KBM-7 (cell line): Measurements from ENCODE around the gene WDR37.
"Not testable (repeated sequence)": the region's sequence is repeated elsewhere in the genome, so short reads cannot be mapped to it uniquely, and the experiment has no call there.

Experiments used
- DNase-seq: peaks from one replicate; pipeline ENCODE4 v3.0.0-alpha.2; 2015
- in situ Hi-C: fragments of 300-500 bp; cut with MboI; formaldehyde crosslinking; loops from 2 replicates; pipeline ENCODE4 v1.14.3; 2020; ENCODE audit warnings: low sequenced_read_pairs, low pct_unique_long_range_greater_than_20kb, mixed read lengths

Gene WDR37

DNA sequence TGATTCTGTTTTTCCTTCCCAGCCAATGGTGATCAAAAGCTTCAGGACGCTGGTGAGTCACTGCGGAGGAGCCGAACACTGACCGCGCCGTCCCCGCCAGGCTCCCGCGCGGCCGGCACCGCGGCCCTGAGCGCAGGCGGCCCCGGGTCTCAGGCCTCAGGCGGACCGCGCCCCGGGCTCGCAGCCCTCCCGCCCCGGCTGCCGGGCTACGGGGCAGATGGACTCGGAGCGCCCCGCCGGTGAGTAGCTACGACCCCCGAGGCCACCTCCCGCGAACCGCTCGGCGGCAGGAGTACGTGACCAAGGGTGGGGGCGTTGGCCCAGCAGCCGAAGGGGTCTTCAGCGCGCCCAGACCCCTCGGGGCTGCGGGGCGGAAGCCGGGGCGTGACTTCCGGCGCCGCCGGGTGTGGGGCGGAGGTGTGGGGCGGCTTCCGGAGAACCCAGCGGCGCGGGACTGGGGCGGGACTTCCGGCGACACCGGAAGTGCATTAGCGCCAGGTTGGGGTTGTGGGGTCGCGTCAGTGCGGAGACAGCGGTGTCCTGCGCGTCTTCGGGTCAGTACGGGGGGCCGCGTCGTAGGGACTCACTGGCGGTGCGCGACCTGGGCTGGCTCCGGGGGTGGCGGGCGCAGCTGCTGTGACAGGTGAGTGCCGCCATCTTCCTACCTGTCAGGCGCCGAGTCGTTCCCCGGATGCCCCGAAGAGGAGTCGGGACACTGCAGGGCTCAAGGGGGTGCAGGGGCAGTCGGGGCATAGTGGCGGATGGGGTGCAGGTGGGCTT, at the start of gene WDR37:
Gene WDR37, plus strand, starts transcription at position 60 of the 780 bp plus-strand sequence. CDS start 15,771 bp downstream, outside the sequence.
- DNase-seq, result peak; percentile 87
- in situ Hi-C loops, result no loop called here

DNA sequence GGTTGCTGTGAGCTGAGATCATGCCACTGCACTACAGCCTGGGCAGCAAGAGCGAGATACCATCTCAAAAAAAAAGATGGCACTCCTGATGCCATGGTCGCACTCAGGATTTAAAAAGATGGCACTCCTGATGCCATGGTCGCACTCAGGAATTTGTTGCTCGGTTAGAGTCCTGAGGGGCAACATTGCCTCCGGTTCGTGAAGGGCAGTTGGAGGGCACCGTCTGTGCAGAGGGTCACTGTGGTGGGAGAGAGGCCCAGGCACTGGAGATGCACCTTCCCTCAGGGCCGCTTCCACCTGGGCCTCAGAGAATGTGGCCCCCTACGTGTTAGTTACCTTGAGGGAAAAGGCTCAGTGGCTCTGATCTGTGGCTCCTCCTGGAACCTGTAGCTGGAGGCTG, 49.6 kb upstream of the WDR37 start:
- in situ Hi-C loops, result no loop called here
- no peak for DNase-seq

DNA sequence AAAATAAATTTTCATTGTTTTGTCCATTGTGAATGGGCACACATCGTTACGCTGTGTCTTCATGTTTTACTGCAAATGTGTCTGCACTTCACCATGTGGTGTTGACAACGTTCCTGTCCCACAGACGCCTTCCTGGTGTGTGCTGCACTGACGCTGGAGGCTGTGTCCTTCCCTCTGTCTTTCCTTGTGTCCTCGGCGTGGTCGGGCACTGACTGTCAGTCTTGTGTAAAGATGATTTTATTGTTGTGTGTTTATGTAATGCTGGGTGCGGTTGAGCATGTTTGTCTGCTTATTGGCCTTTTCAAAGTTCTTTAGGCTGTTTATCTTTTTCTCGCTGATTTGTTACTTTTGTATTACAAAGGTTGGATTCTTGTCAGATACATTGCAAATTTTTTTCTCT, 48.6 kb upstream of the WDR37 start:
- no peak for DNase-seq
- in situ Hi-C loops, result no loop called here

- in situ Hi-C loops, result no loop called here
- DNase-seq, result no peak
These were observed 47.1 kb upstream of the WDR37 start for GRCh38 chr10:1009071-1009494.

- DNase-seq, in situ Hi-C loops: not testable (repeated sequence)
These were observed 46.2 kb upstream of the WDR37 start for GRCh38 chr10:1009947-1010346.

DNA sequence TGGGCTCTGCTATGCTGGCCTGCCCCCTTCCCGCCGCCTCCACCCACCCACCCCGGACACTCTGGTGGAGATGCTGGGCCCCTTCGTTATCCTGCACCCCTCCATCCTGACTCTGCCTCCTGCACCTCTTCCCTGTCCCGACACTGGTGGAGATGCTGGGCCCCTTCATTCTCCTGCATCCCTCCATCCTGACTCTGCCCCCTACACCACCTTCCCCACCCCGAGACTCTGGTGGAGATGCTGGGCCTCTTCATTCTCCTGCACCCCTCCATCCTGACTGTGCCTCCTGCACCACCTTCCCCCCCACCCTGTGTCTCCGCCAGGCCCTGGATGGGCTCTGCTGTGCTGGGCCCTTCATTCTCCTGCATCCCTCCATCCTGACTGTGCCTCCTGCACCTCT, 45.5 kb upstream of the WDR37 start:
- DNase-seq, result no peak
- in situ Hi-C loops, result no loop called here

- in situ Hi-C loops, result no loop called here
- DNase-seq, result no peak
These were observed 44.5 kb upstream of the WDR37 start for GRCh38 chr10:1011696-1012095.

GRCh38 chr10:1015688-1016087, 40.5 kb upstream of the WDR37 start:
- no peak for DNase-seq
- in situ Hi-C loops, result no loop called here

GRCh38 chr10:1019362-1019761, 36.8 kb upstream of the WDR37 start:
- no peak for DNase-seq
- in situ Hi-C loops, result no loop called here

GRCh38 chr10:1020460-1020859, 35.7 kb upstream of the WDR37 start:
- DNase-seq, result no peak
- in situ Hi-C loops, result no loop called here

- in situ Hi-C loops, result no loop called here
These were observed 35.2 kb upstream of the WDR37 start for GRCh38 chr10:1020958-1021357.

DNA sequence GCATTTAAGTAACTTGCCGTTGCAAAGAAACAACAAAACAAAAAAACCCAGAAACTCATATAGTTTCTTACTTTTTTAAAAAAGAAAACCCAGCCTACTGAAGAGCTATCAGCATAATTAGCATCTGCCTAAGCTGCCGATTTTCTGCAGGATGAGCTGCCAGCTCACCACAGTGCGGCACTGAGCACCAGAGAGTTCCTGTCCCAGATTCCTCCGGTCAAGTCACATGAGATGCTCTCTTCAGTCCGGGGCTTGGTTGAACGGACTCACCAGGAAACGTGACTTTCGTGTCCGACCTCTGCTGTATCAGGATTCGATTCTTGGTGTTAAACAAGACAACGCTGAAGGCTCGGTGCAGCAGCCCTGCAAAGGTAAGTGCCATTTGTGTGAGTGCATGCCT, 33.8 kb upstream of the WDR37 start:
- in situ Hi-C loops, result no loop called here
- no peak for DNase-seq

More at GRCh38 chr10:1020958-1021357, 35.2 kb upstream of the WDR37 start:
- no peak for DNase-seq

- in situ Hi-C loops, result no loop called here
These were observed 32.1 kb upstream of the WDR37 start for GRCh38 chr10:1024103-1024502.

GRCh38 chr10:1025683-1026082, 30.5 kb upstream of the WDR37 start, which contains the start of gene IDI2:
Gene IDI2 (minus strand): TSS chr10:1025859. CDS start chr10:1024723, 1,136 bp downstream.
- in situ Hi-C loops, result no loop called here
- DNase-seq, result no peak

More at GRCh38 chr10:1024103-1024502, 32.1 kb upstream of the WDR37 start:
- no peak for DNase-seq

- in situ Hi-C loops, result no loop called here
- DNase-seq, result no peak
These were observed 29.6 kb upstream of the WDR37 start for GRCh38 chr10:1026578-1026977.

- in situ Hi-C loops, result no loop called here
- DNase-seq, result no peak
These were observed 26.3 kb upstream of the WDR37 start for GRCh38 chr10:1029838-1030237.

- DNase-seq, result no peak
- in situ Hi-C loops, result no loop called here
These were observed 22.6 kb upstream of the WDR37 start for GRCh38 chr10:1033601-1034000.

DNA sequence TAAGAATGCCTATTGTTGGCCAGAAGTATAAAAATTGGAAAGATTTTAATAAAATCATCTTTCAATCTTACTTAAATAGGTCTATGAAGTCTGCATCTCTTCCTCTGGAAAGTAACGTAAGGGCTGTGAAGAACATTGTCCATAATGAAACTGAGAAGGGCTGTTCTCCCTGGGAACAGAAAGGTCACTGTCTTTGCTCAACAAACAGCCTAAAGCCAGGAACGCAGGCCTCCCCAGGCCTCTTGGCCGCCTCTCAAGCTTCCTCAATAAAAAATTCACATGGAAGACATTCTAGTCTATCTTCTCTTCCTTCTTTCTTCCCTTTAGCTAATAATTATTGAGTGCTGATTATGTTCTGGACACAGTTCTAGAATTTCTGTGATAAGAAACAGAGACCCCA, 21.4 kb upstream of the WDR37 start:
- in situ Hi-C loops, result no loop called here
- DNase-seq, result no peak

- in situ Hi-C loops, result no loop called here
- no peak for DNase-seq
These were observed 21.0 kb upstream of the WDR37 start for GRCh38 chr10:1035201-1035600.

- no peak for DNase-seq
- in situ Hi-C loops, result no loop called here
These were observed 19.8 kb upstream of the WDR37 start for GRCh38 chr10:1036341-1036791.

DNA sequence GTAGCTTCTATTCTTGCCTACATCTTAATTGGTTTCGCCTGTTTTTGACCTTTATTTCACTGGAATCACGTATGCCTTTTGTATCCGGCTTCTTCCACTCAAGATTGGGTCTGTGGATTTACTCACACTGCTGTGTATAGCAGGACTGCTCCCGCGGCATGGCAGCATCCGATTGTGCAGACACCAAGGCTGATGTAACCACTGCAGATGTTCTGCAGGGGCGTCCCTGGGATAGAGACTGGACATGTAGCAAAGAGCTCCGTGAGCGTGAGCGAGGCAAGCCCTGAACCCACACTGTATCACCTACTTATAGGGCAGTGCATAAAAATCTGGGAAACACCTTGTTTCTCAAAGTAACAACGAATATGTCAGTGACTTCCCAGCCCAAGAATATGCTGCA, 19.1 kb upstream of the WDR37 start:
- in situ Hi-C loops, result no loop called here
- no peak for DNase-seq
